ENCODE data around the gene LIMK1.
"Not testable (repeated sequence)": the region's sequence is repeated elsewhere in the genome, so short reads cannot be mapped to it uniquely, and the experiment has no call there.

The LIMK1 gene

GRCh38 chr7:74083117-74083876 is at the start of gene LIMK1:
LIMK1 (plus strand) TSS chr7:74083804; CDS start chr7:74083991, 187 bp downstream.
- DNase-seq (ENCODE audit: low spot score), result peak; percentile 69

- DNase-seq (ENCODE audit: low spot score), result no peak
These were observed 46.0 kb upstream of the LIMK1 start for GRCh38 chr7:74037609-74038008.

DNA sequence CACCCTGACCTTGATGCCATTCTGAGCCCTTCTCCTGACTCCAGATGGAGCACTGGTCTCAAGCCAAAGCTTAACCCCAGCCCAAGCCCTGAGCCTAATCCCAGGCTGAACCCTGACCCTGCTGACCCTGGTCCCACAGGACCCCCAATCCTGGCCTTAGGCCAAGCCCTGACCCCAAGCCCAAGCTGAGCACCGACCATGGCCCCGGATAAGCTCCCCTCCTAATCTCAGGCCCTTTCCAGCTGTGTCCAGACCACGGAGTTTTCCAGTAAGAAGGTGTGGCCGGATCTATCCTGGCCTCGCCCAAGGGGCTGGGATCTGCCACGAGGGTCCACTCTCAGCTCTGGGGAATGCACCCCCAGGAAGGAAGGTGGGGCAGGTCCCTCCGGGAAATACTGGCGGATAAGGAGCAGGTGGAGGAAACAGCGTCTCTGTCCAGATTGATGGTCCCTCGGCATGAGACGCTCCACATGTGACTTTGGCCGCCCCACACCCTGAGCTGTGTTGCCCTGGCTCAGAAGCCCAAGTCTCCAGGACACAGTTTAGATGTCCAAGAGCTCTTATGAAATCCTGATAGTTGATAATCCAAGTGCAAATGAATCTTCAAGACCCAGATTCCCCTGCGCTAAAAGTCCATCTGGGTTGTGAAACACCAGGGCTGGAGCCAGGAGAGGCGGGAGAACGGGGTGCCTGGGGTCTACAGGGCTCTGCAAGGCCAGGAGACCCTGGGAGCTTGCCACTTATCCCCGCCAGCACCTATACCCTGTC is 45.2 kb upstream of the LIMK1 start:
- no peak for DNase-seq (ENCODE audit: low spot score)

DNA sequence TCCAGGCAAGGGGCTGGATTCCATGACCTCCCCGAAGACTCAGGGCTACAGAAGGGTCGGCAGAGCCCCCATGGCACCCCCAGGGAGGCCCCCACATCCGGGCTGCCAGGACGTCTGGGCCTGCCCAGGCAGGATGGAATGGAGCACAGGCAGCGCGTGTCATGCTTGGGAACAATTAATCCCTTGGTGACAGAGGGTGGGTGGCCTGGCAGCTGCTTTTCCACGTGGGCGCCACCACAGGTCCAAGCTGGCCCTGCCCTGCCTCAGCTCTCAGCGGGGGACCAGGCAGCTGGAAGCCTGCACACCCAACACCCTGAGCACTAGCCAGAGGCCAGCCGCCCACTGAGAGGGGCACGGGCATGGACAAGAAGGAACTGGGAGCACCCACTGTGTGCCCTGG is 44.3 kb upstream of the LIMK1 start:
- DNase-seq (ENCODE audit: low spot score), result no peak

DNA sequence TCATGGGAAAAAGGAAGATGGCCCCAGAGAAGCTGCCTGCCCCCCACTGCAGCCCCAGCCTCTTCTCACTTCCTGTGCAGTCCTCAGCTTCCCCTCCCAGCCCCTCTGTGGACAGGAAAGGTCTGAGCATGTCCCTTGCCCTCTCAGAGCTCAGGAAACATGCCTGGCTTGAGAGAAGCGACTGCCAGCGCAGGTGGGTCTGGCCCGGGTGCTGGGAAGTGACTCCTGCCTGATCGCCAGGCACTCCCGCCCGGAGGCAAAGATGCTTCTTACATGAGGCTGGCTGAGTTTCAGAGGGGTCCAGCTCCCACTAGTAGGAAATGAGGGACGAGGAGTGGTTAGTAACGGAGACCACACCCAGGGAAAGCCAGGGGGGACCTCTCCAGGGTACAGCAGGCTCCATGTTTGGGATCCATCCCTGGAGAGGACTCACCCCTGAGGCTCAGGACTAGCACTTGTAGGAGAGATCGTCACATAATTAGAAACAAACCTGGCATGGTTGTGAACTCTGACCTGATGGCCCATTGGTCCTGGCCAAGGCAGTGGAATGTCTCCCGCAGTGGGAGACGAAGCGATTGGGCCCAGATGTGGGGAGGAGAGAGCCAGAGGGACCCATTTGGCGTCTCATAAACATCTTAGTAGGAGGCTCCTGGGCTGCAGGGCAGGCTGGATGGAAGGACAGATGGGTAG is 43.4 kb upstream of the LIMK1 start:
- DNase-seq (ENCODE audit: low spot score), result no peak

GRCh38 chr7:74040791-74041520 is 42.6 kb upstream of the LIMK1 start:
- DNase-seq (ENCODE audit: low spot score), result no peak

DNA sequence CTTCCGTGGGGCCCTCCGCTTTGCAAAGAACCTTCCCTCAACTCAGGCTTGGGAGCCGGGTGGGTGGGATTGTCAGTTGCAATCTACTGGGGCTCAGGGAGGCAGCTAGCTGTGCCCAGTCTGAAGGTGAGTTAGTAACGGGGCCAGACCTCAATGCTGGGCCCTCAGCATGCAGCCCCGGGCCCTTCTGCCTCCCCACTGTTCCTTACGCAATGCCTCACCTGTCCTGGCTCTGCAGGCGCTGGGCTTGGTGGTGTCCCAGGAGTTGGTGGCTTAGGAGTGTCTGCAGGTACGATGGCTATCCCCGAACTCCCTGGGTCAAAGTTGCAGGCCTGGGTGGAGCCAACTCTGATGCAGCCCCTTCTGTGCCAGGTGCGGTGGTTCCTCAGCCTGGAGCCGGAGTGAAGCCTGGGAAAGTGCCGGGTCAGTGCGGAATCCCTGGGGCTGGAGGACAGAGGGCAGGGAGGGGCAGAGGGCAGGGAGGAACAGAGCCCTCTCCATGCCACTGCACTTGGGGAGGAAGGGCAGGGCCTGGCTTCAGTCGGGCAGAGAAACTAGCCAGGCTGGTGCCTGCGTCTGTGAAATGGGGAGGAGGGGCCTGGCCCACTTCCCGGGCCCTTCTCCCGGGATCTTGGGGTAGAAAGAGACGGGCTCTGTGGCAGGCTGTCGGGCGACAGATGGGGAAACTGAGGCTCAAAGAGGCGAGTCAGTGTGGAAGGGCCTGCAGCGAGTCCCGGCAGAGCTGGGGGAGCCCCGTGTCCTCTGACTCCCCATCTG is 40.7 kb upstream of the LIMK1 start:
- no peak for DNase-seq (ENCODE audit: low spot score)

- DNase-seq (ENCODE audit: low spot score), result no peak
These were observed 40.1 kb upstream of the LIMK1 start for GRCh38 chr7:74043523-74043951.

GRCh38 chr7:74044366-74045350 is 38.9 kb upstream of the LIMK1 start:
- no peak for DNase-seq (ENCODE audit: low spot score)

DNA sequence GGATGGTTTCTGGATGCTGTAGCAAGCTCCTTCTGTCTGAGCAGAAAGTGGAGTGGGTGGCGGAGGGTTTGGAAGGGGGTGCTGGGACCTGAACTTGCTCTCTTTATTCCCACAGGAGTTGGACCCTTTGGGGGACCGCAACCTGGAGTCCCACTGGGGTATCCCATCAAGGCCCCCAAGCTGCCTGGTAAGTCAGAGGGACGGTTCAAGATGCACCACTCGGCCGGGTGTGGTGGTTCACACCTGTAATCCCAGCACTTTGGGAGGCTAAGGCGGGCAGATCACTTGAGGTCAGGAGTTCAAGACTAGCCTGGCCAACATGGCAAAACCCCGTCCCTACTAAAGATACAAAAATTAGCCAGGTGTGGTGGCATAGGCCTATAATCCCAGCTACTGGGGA is 37.0 kb upstream of the LIMK1 start:
- not testable (repeated sequence) for DNase-seq (ENCODE audit: low spot score)

GRCh38 chr7:74047804-74048380 is 35.7 kb upstream of the LIMK1 start:
- DNase-seq (ENCODE audit: low spot score), result no peak

GRCh38 chr7:74048999-74049599 is 34.5 kb upstream of the LIMK1 start:
- DNase-seq (ENCODE audit: low spot score), result no peak

DNA sequence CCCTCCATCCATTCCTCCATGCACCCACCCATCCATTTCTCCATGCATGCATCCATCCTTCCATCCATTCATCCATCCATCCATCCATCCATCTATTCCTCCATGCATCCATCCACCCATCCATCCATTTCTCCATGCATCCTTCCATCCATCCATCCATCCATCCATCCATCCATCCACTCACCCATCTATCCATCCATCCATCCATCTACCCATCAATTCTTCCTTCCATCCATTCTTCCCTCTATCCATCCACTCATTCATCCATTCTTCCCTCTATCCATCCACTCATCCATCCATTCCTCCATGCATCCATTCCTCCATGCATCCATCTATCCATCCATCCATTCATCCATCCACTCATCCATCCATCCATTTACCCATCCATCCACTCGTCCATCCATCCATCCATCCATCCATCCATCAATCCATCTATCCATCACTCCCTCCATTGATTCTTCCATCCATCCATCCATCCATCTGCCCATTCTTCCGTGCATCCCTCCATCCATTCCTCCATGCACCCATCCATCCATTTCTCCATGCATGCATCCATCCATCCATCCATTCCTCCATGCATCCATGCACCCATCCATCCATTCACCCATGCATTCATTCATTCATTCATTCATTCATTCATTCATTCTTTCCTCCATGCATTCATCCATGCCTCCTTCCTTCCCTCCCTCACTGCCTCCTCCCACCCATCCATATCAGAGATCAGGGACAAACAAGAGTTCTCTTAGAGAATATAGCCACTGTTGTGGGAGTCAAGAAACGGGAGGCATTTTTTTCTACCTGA is 33.4 kb upstream of the LIMK1 start:
- DNase-seq (ENCODE audit: low spot score), result no peak

DNA sequence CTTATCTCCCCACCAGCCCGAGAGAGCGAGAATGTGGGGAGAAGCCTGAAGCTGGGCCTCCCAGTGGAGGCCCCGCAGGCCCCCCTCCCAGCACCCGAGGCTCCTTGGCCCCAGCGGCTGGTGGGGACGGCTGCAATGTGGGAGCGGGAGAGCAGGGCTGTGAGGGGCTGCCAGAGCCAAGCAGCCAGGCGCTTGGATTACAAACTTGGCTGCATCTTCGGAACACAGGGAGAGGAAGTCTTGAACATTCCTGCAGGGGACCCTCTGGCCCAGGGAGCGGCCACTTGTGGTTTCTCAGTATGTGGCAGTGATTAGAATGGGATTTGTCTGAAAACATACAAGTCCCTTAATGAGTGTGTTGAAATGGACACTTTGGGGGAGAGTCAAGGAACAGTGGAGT is 32.4 kb upstream of the LIMK1 start:
- DNase-seq (ENCODE audit: low spot score), result no peak

DNA sequence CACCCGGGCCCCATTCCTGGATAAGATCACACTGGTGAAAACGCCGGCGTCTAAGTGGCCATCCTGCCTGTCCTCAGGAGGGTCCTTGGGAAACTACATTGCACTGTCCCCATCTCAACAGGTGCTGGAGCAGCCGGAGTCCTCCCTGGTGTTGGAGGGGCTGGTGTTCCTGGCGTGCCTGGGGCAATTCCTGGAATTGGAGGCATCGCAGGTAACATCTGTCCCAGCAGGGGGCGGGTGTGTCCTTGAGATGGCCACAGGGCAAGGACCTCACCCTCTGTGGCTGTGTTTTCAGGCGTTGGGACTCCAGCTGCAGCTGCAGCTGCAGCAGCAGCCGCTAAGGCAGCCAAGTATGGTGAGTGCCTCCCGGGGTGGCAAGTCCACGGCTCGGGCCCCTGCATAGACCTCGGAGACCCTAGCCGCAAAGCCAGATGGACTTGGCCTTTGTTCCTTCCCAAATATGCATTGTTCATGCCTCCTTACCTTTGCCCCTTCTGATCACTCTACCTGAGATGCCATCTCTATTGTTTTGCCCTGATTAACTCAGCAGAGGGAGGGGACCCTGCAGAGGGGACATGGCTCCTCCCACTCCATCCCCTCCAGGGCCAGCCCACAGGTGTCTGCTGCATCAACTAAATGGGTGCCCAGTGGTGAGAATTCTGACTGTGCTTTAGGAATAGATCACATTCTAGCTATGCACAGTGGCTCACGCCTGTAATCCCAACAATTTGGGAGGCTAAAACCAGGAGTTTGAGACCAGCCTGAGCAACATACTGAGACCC is 31.8 kb upstream of the LIMK1 start:
- DNase-seq (ENCODE audit: low spot score), result no peak

DNA sequence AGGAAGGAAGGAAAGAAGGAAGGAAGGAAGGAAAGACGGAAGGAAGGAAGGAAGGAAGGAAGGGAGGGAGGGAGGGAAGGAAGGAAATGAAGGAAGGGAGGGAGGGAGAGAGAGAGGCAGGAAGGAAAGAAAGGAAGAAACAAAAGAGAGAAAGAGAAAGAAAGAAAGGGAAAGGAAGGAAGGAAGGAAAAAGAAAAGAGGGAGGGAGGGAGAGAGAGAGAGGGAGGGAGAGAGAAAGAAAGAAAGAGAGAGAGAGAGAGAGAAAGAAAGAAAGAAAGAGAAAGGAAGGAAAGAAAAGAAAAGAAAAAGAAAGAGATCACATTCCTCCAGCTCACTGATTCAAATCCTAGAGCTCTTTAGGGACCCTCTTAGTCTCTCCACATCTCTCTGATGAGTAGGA is 31.0 kb upstream of the LIMK1 start:
- DNase-seq (ENCODE audit: low spot score), result no peak

- no peak for DNase-seq (ENCODE audit: low spot score)
These were observed 29.9 kb upstream of the LIMK1 start for GRCh38 chr7:74053589-74054186.
